Thoracic aorta (tissue), 2 donors: ENCODE results near the gene TBC1D9. TPM values are rescaled to one million over a fixed set of nuclear protein-coding genes. Genes with fewer than 3 reads are reported as not detected.
"Not testable (repeated sequence)": the region's sequence is repeated elsewhere in the genome, so short reads cannot be mapped to it uniquely, and the experiment has no call there.

Experiments used
- ATAC-seq: fragments of 150-250 bp; one replicate; pipeline ENCODE4 v1.8.0; 2017; ENCODE audit warnings: low read depth; ENCODE audit not compliant: insufficient number of reproducible peaks, low FRiP score
- DNase-seq: peaks from one replicate; pipeline ENCODE4 v3.0.0-alpha.2; 2020; ENCODE audit warnings: low spot score
- H3K27ac ChIP-seq, 2 donors: fragments of 200-600 bp; sonication (generic); 1 replicate in 1 of 2; 2 replicates in 1 of 2; pipeline ENCODE4 v1.5.1; 2016; ENCODE audit warnings: mild to moderate bottlenecking in 2 of 2, moderate library complexity in 2 of 2
- H3K27me3 ChIP-seq: fragments of 200-600 bp; sonication (generic); replicated peaks from 2 replicates; pipeline ENCODE4 v1.6.0; 2016; ENCODE audit warnings: mild to moderate bottlenecking; ENCODE audit not compliant: insufficient read depth
- H3K36me3 ChIP-seq: fragments of 200-600 bp; sonication (generic); one replicate; pipeline ENCODE4 v1.5.1; 2016
- H3K4me1 ChIP-seq, 2 donors: fragments of 200-600 bp; sonication (generic); 1 replicate in 1 of 2; 2 replicates in 1 of 2; pipeline versions ENCODE4 v1.5.1 to v1.6.0; 2016; ENCODE audit warnings: low read depth in 2 of 2, mild to moderate bottlenecking in 1 of 2; ENCODE audit not compliant: control insufficient read depth in 1 of 2
- H3K4me3 ChIP-seq: fragments of 200-600 bp; sonication (generic); 2 replicates; pipeline ENCODE4 v1.5.1; 2016; ENCODE audit warnings: mild to moderate bottlenecking
- H3K9me3 ChIP-seq: fragments of 200-600 bp; sonication (generic); 2 replicates; pipeline ENCODE4 v1.5.1; 2016
- total RNA-seq, 2 donors: library from RNA; depleted of rRNA; stranded (reverse); fragments of >200 nt; gene quantifications; one replicate each; pipeline versions ENCODE4 v1.1.0 to v1.2.3, GENCODE V29; 2016
- TF ChIP-seq, protein P1 (sequence below): fragments of 200-600 bp; sonication (generic); IDR thresholded peaks from one replicate; pipeline ENCODE4 v1.5.1; 2019; ENCODE audit warnings: antibody characterized with exemption

Gene TBC1D9
- total RNA-seq, 2 donors from 2014 or later, result 17.5 to 21.2 TPM

DNA sequence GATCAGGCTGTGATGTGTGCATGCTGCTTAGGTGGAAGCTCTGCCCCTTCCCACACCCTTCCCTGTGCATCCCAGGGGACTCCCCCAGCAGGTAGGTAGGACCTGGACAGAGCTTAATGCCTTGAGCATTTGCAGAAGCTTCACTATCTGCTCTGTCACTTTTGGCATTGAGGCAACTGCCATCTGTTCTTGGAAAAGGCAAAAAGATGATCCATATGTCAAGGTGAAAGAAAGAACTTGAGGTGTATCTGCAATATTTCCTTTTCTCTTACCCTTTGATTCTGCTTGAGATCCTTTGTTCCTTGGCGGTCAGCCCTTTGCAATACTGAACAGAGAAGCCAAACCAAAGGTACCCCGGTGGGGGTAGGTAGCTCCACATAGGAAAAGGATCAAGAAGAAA, 37.1 kb upstream of the TBC1D9 start:
- no peaks in the 10 kb centered on the region for H3K4me1 ChIP-seq
- TF ChIP-seq, protein P1, sequence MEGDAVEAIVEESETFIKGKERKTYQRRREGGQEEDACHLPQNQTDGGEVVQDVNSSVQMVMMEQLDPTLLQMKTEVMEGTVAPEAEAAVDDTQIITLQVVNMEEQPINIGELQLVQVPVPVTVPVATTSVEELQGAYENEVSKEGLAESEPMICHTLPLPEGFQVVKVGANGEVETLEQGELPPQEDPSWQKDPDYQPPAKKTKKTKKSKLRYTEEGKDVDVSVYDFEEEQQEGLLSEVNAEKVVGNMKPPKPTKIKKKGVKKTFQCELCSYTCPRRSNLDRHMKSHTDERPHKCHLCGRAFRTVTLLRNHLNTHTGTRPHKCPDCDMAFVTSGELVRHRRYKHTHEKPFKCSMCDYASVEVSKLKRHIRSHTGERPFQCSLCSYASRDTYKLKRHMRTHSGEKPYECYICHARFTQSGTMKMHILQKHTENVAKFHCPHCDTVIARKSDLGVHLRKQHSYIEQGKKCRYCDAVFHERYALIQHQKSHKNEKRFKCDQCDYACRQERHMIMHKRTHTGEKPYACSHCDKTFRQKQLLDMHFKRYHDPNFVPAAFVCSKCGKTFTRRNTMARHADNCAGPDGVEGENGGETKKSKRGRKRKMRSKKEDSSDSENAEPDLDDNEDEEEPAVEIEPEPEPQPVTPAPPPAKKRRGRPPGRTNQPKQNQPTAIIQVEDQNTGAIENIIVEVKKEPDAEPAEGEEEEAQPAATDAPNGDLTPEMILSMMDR, result no peak
- no peak for ATAC-seq

DNA sequence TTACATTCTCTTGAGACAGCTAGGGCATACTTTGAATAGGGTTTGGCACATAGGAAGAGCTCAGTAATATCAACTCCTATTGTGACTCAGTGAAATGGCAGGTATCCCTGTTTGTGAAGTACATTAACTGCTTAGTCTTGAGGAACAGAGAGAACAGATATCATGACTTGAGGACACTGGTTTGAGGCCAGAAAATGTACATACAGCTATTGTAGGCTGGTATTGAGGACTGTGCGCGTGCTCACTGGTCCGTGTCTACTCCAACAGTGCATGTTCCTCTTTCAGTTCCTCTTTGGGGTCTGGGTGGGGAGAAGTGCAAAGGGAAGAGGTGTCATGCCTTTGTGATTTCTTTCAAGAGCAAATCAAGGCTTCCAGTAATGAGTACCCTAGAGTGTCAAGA, 34.6 kb upstream of the TBC1D9 start:
- H3K9me3 ChIP-seq, result peaks cover 6% of the 10 kb centered on the region

More for the DNA sequence above, 37.1 kb upstream of the TBC1D9 start:
- no peak for DNase-seq
- Histone ChIP-seq H3K36me3 (no peaks in the 10 kb centered on the region), H3K27me3 (no peaks in the 10 kb centered on the region), H3K27ac (no peak overlapping the region), H3K9me3 (peaks cover 3% of the 10 kb centered on the region), H3K4me3 (no peak overlapping the region)

DNA sequence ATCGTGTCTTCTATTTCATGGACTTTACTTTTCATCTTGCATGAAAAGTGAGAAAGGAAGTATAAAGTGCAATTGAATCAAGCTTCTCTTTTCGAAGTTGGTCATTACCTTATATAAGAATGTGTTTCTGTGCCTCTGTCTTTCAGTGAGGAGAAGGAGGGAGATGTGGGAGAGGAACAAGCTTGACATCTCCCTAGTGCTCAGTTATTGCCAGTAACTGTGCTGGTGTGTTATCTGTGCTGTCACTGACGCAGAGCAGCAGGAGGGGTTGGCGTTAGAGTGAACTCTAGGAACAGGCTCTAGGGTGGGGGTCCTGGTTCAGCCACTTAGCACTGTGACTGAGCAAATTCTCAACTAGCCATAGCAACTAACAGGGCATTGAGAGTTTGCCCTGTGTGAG, 34.0 kb upstream of the TBC1D9 start:
- H3K9me3 ChIP-seq, result peaks cover 6% of the 10 kb centered on the region
- TF ChIP-seq, protein P1, result no peak
- H3K36me3 ChIP-seq, result no peaks in the 10 kb centered on the region
- no peaks in the 10 kb centered on the region for H3K4me1 ChIP-seq
- no peak overlapping the region for H3K4me3 ChIP-seq
- ATAC-seq, result no peak
- H3K27ac ChIP-seq, result no peak overlapping the region
- no peak for DNase-seq
- H3K27me3 ChIP-seq, result no peaks in the 10 kb centered on the region

More for the DNA sequence above, 34.6 kb upstream of the TBC1D9 start:
- ATAC-seq, result no peak
- DNase-seq, result no peak
- no peaks in the 10 kb centered on the region for H3K27me3 ChIP-seq
- no peaks in the 10 kb centered on the region for H3K4me1 ChIP-seq
- H3K27ac ChIP-seq, result no peak overlapping the region
- TF ChIP-seq, protein P1, result no peak
- H3K36me3 ChIP-seq, result no peaks in the 10 kb centered on the region
- no peak overlapping the region for H3K4me3 ChIP-seq

DNA sequence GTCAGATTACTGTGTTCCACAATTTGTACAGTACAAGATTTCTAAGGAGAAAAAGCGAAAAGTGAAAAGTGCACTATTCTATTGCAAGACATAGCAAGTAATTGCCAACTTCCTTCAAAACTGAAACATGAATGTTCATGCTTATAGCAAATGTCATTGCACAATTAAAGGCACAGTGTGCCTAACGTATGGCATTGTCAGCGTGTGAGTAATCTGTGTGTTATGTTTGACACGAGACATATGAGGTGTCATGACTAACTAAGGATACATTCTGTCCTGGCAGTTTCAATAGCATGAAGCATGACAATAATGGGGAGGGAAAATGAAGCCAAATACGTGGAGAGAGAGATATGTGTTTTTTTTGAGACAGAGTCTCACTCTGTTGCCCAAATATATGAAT, 33.6 kb upstream of the TBC1D9 start:
- Histone ChIP-seq H3K9me3 (peaks cover 6% of the 10 kb centered on the region), H3K27ac (no peak overlapping the region), H3K4me3 (no peak overlapping the region), H3K36me3 (no peaks in the 10 kb centered on the region), H3K27me3 (no peaks in the 10 kb centered on the region), H3K4me1 (no peaks in the 10 kb centered on the region)
- ATAC-seq, result no peak
- TF ChIP-seq, protein P1, result no peak
- no peak for DNase-seq

DNA sequence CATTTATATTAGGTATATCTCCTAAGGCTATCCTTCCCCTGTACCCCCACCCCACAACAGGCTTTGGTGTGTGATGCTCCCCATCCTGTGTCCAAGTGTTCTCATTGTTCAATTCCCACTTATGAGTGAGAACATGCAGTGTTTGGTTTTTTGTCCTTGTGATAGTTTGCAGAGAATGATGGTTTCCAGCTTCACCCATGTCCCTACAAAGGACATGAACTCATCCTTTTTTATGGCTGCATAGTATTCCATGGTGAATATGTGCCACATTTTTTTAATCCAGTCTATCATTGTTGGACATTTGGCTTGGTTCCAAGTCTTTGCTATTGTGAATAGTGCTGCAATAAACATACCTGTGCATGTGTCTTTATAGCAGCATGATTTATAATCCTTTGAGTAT, 26.6 kb upstream of the TBC1D9 start:
- not testable (repeated sequence) for H3K36me3 ChIP-seq, H3K27me3 ChIP-seq, H3K4me1 ChIP-seq, H3K27ac ChIP-seq, H3K9me3 ChIP-seq, ATAC-seq, DNase-seq, H3K4me3 ChIP-seq

DNA sequence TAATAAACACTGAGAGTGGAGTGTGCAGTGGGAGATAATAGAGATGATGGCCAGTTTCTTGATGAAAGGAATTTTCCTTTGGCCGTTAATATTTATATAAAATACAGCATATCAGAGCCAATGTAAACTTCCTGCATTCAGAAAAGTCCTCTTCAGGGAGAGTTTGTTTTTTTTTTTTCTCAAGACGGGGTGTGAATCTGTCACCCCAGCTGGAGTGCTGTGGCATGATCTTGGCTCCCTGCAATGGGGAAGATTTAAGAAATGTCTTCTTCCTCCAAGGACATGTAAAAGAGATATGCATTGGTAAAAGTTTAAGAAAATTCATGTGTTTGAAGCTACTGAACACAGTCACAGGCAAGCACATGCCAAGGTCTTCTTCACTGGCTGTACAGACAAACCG, 25.4 kb upstream of the TBC1D9 start:
- Histone ChIP-seq H3K4me3 (no peak overlapping the region), H3K27ac (no peak overlapping the region), H3K9me3 (no peaks in the 10 kb centered on the region), H3K36me3 (no peaks in the 10 kb centered on the region), H3K4me1 (no peaks in the 10 kb centered on the region), H3K27me3 (no peaks in the 10 kb centered on the region)
- ATAC-seq (no peak), DNase-seq (no peak)
- TF ChIP-seq, protein P1, result no peak
